Neural cell (in vitro differentiated cells): ENCODE measurements around the gene OR4B1.

ENCODE experiments used
- CTCF ChIP-seq: fragments of 450-650 bp; IDR thresholded peaks from 2 replicates; pipeline ENCODE4 v1.5.1; 2014; ENCODE audit warnings: antibody characterized with exemption, mild to moderate bottlenecking, moderate library complexity; ENCODE audit not compliant: poor library complexity, severe bottlenecking
- EP300 ChIP-seq: fragments of 450-650 bp; conservative IDR thresholded peaks from 2 replicates; pipeline ENCODE4 v1.6.1; 2014; ENCODE audit warnings: antibody characterized with exemption, mild to moderate bottlenecking, moderate library complexity; ENCODE audit not compliant: poor library complexity, severe bottlenecking
- EZH2 ChIP-seq: fragments of 200-600, 300-800 bp; shearing (Covaris generic), sonication (generic); IDR thresholded peaks from 2 replicates; pipeline ENCODE4 v1.6.1; 2014; ENCODE audit warnings: antibody characterized with exemption, low read length, borderline replicate concordance, mild to moderate bottlenecking; ENCODE audit not compliant: insufficient read depth, poor library complexity, severe bottlenecking
- MXI1 ChIP-seq: fragments of 450-650 bp; conservative IDR thresholded peaks from 2 replicates; pipeline ENCODE4 v1.6.1; 2014; ENCODE audit warnings: antibody characterized with exemption, mild to moderate bottlenecking; ENCODE audit not compliant: poor library complexity, severe bottlenecking
- POLR2AphosphoS5 ChIP-seq: IDR thresholded peaks from 2 replicates; pipeline ENCODE4 v1.6.1; 2012
- RAD21 ChIP-seq: fragments of 450-650 bp; conservative IDR thresholded peaks from 2 replicates; pipeline ENCODE4 v1.6.1; 2014; ENCODE audit warnings: antibody characterized with exemption, mild to moderate bottlenecking, moderate library complexity
- REST ChIP-seq: IDR thresholded peaks from 2 replicates; pipeline ENCODE4 v1.6.1; 2012; ENCODE audit warnings: borderline replicate concordance
- SMC3 ChIP-seq: fragments of 450-650 bp; conservative IDR thresholded peaks from 2 replicates; pipeline ENCODE4 v1.6.1; 2014; ENCODE audit warnings: antibody characterized with exemption, mild to moderate bottlenecking, moderate library complexity; ENCODE audit not compliant: poor library complexity
- TAF1 ChIP-seq: IDR thresholded peaks from 2 replicates; pipeline ENCODE4 v1.6.1; 2012; ENCODE audit warnings: low read depth

GRCh38 chr11:48167380-48167779, 49.2 kb upstream of the OR4B1 start:
- TF ChIP-seq CTCF = no peak
- no peak for TF ChIP-seq EZH2
- TF ChIP-seq POLR2AphosphoS5 = no peak
- no peak for TF ChIP-seq REST
- TF ChIP-seq TAF1 = no peak
- no peak for TF ChIP-seq RAD21
- no peak for TF ChIP-seq EP300
- no peak for TF ChIP-seq SMC3
- TF ChIP-seq MXI1 = no peak
